ENCODE measurements around the gene SORCS3.

SORCS3 gene

DNA sequence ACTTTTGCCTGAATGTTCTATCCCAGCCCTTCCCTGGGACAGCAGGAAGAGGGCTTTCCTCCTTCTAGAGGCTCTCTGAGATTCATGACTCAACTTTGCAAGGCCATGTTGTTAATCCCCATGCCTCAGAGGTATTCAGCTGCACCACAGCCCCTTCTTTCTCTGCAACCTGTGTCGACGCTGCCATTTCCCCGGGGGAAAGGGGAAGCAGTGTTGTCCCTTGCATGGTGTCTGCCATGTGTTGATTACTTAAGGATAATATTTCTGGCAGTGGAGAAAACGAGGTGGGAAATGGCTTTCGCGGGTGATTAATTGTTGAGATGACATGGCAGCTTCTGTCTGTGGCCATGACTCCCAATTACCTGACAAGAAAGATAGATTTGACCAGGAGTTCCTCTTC is 133.1 kb downstream of the SORCS3 start:
- DNase-seq (ENCODE audit: low spot score) (no peak), FAIRE-seq (no peak)

GRCh38 chr10:104777086-104777799 is 136.2 kb downstream of the SORCS3 start:
- no peak for FAIRE-seq
- no peak for DNase-seq (ENCODE audit: low spot score)

- DNase-seq (ENCODE audit: low spot score) (no peak), FAIRE-seq (no peak)
Measured at GRCh38 chr10:104778371-104778770, 137.3 kb downstream of the SORCS3 start.

- DNase-seq (ENCODE audit: low spot score) (no peak), FAIRE-seq (no peak)
Measured at GRCh38 chr10:104779701-104780100, 138.6 kb downstream of the SORCS3 start.

DNA sequence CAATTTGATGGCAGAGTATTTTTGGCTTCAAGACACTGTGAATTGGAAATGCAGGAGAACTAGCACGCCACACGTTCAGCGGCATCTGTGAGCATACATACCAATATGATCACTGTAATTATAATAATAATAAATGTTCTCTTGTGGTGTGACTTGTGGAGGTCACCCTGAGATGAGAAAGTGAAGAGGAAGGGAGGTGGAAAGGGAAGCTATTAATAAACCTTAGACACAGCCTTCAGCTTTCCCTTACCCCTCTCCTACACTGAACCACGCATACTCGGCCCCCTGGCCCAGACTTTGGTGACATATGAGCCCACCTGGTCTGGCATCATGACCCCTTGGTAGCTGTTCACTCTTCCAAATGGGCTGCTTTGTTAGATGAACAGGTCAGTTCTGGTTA is 139.1 kb downstream of the SORCS3 start:
- FAIRE-seq, result no peak
- DNase-seq (ENCODE audit: low spot score), result no peak

- no peak for FAIRE-seq
- DNase-seq (ENCODE audit: low spot score), result no peak
Measured at GRCh38 chr10:104780946-104781595, 140.0 kb downstream of the SORCS3 start.

GRCh38 chr10:104784452-104784851 is 143.4 kb downstream of the SORCS3 start:
- DNase-seq (ENCODE audit: low spot score), result no peak
- FAIRE-seq, result no peak

DNA sequence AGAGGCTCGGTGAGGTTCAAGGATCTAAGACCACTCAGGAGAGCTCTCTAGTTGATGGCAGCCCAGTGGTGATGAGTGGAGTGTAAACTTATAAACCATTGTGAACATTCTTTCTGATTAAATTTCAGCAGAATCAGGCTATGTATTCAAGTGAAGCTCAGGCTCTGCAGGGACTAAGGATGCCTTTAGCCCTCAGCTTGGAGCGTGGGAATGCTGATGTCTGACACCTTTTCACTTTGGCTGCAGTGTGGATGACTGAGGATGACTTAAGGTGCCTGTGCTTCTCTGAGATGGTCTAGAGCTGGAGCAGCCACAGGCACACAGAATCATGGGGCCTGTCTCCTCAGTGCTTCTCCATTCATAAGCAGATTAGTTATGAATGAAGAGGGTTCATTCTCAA is 150.4 kb downstream of the SORCS3 start:
- DNase-seq (ENCODE audit: low spot score), result no peak
- FAIRE-seq, result no peak

DNA sequence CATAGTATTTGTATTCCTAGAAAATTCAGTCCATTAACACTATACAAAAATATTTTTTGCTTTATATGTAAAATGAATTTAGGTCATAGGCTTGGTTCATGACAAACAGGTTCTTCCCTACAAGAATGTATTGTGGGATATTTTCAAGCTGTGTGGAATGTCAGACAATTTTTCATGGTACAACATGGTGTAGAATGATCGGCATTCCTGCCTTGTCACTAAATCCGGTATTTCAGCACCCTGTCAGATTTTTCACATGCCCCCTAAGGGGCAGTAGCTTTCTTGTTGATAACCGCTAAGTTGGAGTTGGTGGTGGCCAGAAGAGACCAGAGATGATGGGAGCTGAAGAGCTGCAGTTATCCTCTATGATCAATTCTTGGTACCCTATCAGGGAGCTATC is 154.3 kb downstream of the SORCS3 start:
- FAIRE-seq, result no peak
- DNase-seq (ENCODE audit: low spot score), result no peak

DNA sequence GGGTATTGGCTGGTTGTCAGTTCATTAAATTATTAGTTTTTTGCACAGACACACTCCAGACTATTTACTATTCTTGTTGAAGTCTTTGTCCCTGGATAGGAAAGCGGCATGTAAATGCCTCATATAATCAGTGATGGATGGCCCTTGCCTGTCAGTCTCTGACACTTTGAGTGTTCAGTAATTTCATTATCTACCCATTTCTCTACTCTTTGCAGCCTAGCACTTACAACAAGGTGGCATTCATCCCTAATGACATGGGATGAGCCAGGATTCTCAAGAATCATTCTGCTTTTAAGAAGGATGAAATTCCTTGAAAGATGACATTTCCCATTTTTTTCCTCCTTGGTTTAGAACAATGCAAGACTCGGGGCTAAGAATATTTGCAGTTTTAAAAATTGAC is 155.7 kb downstream of the SORCS3 start:
- FAIRE-seq (no peak), DNase-seq (ENCODE audit: low spot score) (no peak)

DNA sequence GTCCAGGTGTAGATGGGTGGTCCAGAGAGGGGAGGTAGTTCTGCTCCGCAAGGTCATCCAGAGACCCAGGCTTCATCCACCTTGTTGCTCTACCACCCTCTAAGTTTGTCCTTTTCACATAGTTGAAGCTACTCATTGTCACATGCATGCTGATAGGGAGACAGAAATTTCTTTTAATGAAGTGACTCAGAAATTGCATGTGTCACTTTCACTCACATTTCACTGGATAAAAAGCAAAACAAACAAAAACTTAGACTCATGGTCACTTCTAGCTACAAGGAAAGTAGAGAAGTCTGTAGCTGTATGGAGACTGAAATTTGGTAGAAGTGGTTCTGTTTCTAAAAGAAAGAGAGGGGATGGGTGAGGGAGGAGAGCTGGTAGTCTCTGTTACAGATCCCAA is 161.9 kb downstream of the SORCS3 start:
- FAIRE-seq (no peak), DNase-seq (ENCODE audit: low spot score) (no peak)

DNA sequence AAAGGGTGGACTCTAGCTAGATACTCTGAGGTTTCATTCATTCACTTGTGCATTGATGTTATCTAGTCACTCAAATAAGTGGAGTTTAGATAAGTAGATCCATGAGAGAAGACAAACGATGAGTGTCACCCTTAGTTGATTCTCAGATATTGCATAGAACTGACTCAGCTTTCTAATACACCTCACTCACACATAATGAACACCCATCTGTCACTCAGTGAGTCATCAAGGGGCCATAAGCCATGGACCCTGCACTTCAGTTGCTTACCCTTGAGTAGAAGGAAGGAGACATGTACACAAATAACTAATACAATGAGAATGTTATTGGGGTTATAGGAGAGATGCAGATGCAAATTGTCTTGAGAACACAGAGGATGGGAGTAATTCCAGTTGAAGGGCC is 163.8 kb downstream of the SORCS3 start:
- FAIRE-seq (no peak), DNase-seq (ENCODE audit: low spot score) (no peak)

DNA sequence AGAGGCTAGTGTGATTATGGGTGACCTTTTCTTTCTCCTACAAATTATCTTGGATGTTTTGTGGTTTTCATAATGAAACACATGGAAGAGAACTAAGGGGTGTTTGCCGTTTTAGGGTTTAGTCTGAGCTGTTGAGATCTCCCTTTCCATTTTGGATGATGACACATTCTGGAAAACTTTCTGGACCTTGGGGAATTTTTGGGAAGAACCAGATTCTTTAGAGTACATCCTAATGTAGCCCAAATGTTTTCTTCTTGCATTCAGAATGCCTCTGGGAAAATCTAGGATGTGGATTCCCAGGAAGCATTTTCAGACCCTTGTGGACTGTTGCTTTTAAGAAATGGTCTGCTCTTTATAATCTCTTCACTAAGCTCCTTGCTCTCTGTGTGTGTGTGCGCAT is 165.7 kb downstream of the SORCS3 start:
- no peak for FAIRE-seq
- DNase-seq (ENCODE audit: low spot score), result no peak

DNA sequence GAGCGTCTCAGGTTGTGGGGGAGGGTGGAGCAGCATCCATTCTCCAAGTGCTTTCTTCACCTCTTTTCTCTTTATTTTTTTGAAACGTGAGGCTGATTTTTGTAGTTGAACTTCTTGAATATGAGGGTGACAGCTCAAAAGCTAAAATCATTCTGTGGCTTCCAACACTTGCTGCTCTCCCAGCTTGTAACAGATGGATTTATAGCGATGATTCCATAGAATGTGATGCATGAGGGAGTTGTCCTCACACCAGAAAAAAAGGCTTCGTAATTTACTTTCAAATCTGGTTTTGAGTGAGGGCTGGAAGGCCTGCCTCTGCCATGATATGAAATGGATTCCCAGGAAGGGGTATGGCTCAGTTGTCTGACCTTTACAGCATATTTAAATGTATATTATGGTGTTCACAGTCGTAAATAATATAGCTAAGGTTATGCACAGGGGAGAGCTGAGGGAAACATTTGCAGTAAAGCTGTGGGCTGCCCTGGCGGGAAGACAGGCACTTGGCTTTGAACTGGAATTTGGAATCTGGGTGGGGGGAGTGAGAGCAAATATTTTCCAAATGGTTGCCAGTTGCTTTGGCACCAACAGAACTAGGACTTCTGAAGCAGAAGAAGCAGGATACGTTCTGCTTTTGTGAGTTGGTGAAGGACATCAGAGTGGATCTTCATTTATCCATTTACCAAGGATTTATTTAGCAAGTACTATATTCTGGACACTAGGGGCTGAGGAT is 166.7 kb downstream of the SORCS3 start:
- DNase-seq (ENCODE audit: low spot score) (no peak), FAIRE-seq (no peak)

- DNase-seq (ENCODE audit: low spot score) (peak; percentile 37), FAIRE-seq (no peak)
Measured at GRCh38 chr10:104809288-104810090, 168.4 kb downstream of the SORCS3 start.

DNA sequence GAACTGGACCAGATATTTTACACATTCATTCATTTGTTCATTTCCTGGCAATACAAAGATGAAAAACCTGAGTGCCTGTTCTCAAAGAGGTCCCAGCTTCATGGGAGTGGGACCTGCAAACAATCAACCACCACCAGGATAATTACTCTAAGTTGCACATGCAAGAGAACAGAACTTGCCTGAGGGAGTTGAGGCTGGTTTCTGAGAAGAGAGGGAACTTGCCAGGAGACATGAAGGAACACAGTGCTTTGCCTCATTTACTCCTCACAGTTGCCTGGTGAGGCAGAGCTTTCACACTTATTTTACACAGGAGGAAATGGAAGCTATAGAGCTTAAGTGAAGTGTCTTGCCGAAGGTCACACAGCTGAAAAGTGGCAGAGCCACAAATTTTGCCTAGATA is 170.1 kb downstream of the SORCS3 start:
- FAIRE-seq (no peak), DNase-seq (ENCODE audit: low spot score) (no peak)

DNA sequence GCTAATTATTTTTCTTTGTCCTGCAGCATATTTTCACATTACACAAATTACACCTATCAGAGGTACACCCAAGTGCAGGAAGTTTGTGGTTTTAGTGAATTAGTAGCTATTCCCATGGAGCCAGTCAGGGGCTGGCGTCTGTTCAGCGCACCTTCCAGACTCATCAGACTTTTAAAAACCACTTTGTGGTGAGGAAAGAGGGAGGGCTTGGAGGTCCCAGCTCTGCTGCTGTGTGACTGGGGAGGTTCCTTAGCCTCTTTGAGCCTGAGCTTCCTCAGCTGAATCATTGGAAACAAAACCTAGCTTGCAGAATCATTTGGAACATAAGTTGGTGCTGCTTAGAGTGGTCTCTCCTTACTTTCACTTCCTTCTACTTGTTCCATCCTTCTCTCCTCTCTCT is 175.4 kb downstream of the SORCS3 start:
- DNase-seq (ENCODE audit: low spot score) (no peak), FAIRE-seq (no peak)

DNA sequence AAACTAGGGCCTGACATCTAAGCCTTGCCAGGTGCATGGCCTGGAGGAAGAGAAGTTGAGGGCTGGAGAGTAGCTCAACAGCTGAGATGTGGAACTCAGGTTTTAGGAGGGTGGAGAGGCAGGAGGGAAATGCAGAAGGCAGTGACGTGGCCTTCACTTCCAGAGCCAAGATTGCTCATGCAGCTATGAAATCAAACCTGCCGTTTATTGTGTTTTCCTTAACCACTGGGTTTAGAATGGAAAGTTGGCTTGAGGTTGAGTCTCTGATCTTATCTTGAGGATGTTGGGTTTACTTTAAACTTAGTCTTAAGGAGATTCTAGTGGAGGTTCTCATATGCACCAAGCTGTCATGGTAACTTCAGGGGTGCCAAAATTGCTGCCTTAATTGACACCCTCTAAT is 178.6 kb downstream of the SORCS3 start:
- no peak for DNase-seq (ENCODE audit: low spot score)
- no peak for FAIRE-seq

DNA sequence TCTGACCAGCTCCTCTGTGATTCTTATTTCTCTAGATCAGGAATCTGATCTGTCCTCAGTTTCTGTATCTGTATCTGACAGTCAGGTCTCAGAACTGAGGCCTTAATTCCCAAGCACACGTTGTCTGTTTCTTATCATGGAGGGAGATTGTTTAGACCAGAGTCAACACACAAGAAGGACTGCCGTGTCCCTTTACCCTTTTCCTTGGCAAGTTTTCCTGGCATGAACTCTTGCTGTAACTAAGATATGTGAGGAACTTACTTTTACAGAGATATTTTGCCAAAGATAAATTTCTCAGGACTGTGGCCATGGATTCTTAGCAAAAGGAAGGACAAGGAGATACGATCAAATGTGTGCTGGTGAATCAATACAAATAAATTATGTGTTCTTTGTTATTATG is 181.0 kb downstream of the SORCS3 start:
- FAIRE-seq (no peak), DNase-seq (ENCODE audit: low spot score) (no peak)

- DNase-seq (ENCODE audit: low spot score), result no peak
- FAIRE-seq, result no peak
Measured at GRCh38 chr10:104824380-104825006, 183.4 kb downstream of the SORCS3 start.

DNA sequence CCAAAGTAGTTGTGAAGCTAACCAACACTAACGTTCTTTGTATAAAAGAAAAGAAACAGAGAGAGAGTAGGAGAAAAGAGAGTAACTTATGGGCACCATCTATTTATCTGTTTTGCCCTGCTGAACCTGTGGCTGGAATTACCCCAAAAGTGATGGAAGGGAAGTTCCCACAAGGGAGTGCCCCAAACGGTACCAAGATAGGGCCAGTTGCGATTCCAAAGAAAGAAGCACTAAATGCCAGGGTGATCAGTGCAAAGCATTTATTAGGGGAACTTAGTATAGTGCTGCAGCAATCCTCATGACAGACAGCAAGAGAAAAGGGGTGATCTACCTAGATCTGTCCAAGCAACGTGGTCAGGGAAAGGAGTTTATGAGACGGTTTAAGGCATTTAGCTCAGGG is 190.2 kb downstream of the SORCS3 start:
- FAIRE-seq (no peak), DNase-seq (ENCODE audit: low spot score) (no peak)

All from RCC 7860 (cell line).